Activated CD4-positive, alpha-beta T cell treated with anti-CD3 and anti-CD28 coated beads, Interleukin-2, Interleukin-4, amounts not matched to agents 100 ng/mL and 50 ng/mL, durations not matched to agents 16 hours and 8 hours (primary cell): ENCODE results near the gene STOML3.
A peak's percentile ranks its signal among the peaks of the same experiment; 100 is the strongest.
"Not testable (repeated sequence)": the region's sequence is repeated elsewhere in the genome, so short reads cannot be mapped to it uniquely, and the experiment has no call there.

ENCODE experiments used
- DNase-seq: peaks from one replicate; pipeline ENCODE4 v3.0.0-alpha.2; 2020; ENCODE audit warnings: low spot score

STOML3 gene

GRCh38 chr13:38990693-38991092 lies at the start of gene STOML3:
Gene STOML3 (minus strand): TSS chr13:38990831. CDS start chr13:38990721, 110 bp downstream.
- DNase-seq = no peak

- DNase-seq = no peak
Observed at GRCh38 chr13:39040206-39040605, 49.6 kb upstream of the STOML3 start.

GRCh38 chr13:39039041-39039440 lies 48.4 kb upstream of the STOML3 start:
- no peak for DNase-seq

GRCh38 chr13:39038569-39039030 lies 48.0 kb upstream of the STOML3 start:
- peak; percentile 75 for DNase-seq

- peak; percentile 80 for DNase-seq
Observed at GRCh38 chr13:39037880-39038568, 47.4 kb upstream of the STOML3 start, which contains the start of the genes NHLRC3 and PROSER1. Gene NHLRC3 (plus strand): TSS chr13:39038456. CDS start chr13:39038640, 184 bp downstream. Gene PROSER1 (minus strand): TSS chr13:39038089. CDS start chr13:39037242, 847 bp downstream.

GRCh38 chr13:39037410-39037879 lies 46.8 kb upstream of the STOML3 start:
- no peak for DNase-seq

GRCh38 chr13:39036212-39036611 lies 45.6 kb upstream of the STOML3 start:
- peak; percentile 46 for DNase-seq

- DNase-seq = no peak
Observed at GRCh38 chr13:39035799-39036198, 45.2 kb upstream of the STOML3 start.

GRCh38 chr13:39035204-39035603 lies 44.6 kb upstream of the STOML3 start:
- no peak for DNase-seq

- DNase-seq = no peak
Observed at GRCh38 chr13:39034085-39034484, 43.5 kb upstream of the STOML3 start.

GRCh38 chr13:39032150-39032549 lies 41.5 kb upstream of the STOML3 start:
- no peak for DNase-seq

- DNase-seq = no peak
Observed at GRCh38 chr13:39025433-39025839, 34.8 kb upstream of the STOML3 start.

- DNase-seq = no peak
Observed at GRCh38 chr13:39023761-39024160, 33.1 kb upstream of the STOML3 start.

- DNase-seq = no peak
Observed at GRCh38 chr13:39023316-39023715, 32.7 kb upstream of the STOML3 start.

- no peak for DNase-seq
Observed at GRCh38 chr13:39020853-39021462, 30.3 kb upstream of the STOML3 start.

GRCh38 chr13:39016787-39017186 lies 26.2 kb upstream of the STOML3 start:
- DNase-seq = peak; percentile 51

GRCh38 chr13:39016087-39016486 lies 25.5 kb upstream of the STOML3 start:
- DNase-seq = peak; percentile 60

- no peak for DNase-seq
Observed at GRCh38 chr13:39013462-39013861, 22.8 kb upstream of the STOML3 start.

- no peak for DNase-seq
Observed at GRCh38 chr13:39012608-39013007, 22.0 kb upstream of the STOML3 start.

GRCh38 chr13:39006371-39007111 lies 15.9 kb upstream of the STOML3 start:
- DNase-seq = not testable (repeated sequence)

- no peak for DNase-seq
Observed at GRCh38 chr13:38998739-38999138, 8.1 kb upstream of the STOML3 start.

GRCh38 chr13:38993381-38993780 lies 2.8 kb upstream of the STOML3 start:
- no peak for DNase-seq

- DNase-seq = no peak
Observed at GRCh38 chr13:38981096-38981495, 9.5 kb downstream of the STOML3 start.
